HG02610 (cell line): ENCODE measurements around the gene ZNF341.

Source experiments
- ATAC-seq: cut with Tn5 transposase; IDR thresholded peaks from one replicate; pipeline ENCODE4 v1.9.1; 2021; ENCODE audit warnings: mild to moderate bottlenecking, moderate library complexity; ENCODE audit not compliant: unreplicated experiment

Gene ZNF341

GRCh38 chr20:33839591-33839990 lies 107.8 kb downstream of the ZNF341 start:
- ATAC-seq = no peak

- no peak for ATAC-seq
These were observed 108.4 kb downstream of the ZNF341 start for GRCh38 chr20:33840160-33840559.

GRCh38 chr20:33840759-33841435 lies 109.1 kb downstream of the ZNF341 start:
- no peak for ATAC-seq

DNA sequence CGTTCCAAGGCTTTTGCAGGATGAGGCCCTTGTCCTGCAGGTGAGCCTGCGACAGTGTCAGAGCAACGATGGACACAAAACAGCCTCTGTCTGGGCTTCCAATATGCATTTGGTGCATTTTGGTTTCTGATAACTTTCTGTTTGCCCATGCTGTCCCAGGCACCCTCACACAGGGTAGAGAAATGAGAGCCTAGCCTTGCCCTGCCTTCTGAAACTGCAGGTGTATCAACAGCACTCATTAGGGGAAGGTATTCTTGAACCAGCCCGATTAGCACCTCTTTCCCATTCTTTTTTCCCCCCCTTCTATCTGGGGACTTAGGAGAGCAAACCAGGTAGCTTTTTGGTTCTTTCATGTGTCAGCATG lies 109.6 kb downstream of the ZNF341 start:
- no peak for ATAC-seq
